Fibroblast of gingiva (primary cell): ENCODE data around the gene PDAP1.
"Not testable (repeated sequence)": the region's sequence is repeated elsewhere in the genome, so short reads cannot be mapped to it uniquely, and the experiment has no call there.

Source experiments
- DNase-seq: peaks from one replicate; pipeline ENCODE4 v3.0.0-alpha.2; 2011; ENCODE audit warnings: low read depth

PDAP1 gene

DNA sequence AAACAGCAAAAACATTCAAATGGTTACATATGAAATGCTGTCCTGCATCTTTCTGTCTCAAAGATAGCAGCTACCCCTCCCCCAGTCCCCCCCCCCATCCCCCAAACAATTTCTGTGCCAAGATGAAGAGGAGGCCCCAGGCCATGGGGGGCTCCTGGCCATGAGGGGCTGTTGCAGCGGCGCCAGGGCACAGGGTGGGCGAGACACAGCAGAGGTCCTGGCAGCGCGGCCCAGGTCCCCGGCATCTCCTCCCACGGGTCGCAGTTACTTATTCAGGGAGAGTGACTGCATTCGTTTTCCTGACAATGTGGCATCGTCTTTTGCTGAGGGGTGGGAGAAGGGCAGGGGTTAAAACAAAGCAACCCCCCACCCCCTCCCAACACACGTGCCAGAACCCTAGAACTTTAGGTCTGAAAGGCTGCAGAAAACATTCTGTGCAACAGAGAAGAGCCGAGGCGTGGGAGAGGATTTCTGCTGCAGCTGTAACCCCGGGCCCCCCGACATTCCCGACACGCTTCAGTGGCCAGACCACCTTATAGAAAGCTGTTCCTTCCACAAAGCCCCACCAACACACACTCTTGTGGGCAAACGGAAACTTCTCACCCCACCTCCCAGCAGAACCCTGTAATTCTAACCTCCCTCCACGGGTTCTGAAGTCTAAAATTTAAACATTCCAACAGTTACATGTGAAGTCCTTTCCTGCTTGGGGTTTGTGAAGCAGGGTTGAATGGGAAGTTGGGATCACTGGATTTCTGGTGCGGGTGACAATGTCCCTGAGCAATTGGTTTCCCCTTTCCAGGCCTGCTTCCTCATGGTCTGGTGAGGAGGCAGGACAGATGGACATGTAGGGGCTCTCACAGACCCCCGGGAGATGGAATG is 11.7 kb downstream of the PDAP1 start:
- DNase-seq: no peak

GRCh38 chr7:99395616-99396327 is 12.6 kb downstream of the PDAP1 start:
- no peak for DNase-seq

- no peak for DNase-seq
These were observed 14.3 kb downstream of the PDAP1 start for GRCh38 chr7:99394188-99394502.

- no peak for DNase-seq
These were observed 14.8 kb downstream of the PDAP1 start for GRCh38 chr7:99393355-99394187.

- peak; percentile 40 for DNase-seq
These were observed 15.6 kb downstream of the PDAP1 start for GRCh38 chr7:99392659-99393354.

GRCh38 chr7:99392046-99392445 is 16.4 kb downstream of the PDAP1 start:
- DNase-seq: no peak

DNA sequence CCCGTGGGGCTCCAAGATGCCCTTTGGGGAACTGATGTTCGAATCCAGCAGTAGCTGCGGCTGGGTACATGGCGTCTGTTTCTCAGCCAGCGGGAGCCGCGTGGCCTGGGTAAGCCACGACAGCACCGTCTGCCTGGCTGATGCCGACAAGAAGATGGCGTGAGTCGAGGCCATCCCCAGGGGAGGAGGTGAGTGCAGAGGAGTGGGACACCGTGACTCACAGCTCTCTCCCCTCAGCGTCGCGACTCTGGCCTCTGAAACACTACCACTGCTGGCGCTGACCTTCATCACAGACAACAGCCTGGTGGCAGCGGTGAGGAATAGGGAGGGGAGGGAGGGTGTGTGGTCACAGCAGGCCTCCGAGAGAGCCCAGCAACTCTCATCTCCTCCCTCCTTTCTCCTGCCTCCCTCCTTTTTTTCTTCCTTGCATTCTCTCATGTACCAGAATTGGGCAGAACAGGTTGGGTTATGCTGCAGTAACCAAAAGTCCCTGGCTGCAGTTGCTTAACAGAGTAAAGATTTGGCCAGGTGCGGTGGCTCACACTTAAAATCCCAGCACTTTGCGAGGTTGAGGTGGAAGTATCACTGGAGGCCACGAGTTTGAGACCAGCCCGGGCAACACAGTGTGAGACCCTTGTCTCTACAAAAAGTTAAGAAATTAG is 17.3 kb downstream of the PDAP1 start:
- no peak for DNase-seq

DNA sequence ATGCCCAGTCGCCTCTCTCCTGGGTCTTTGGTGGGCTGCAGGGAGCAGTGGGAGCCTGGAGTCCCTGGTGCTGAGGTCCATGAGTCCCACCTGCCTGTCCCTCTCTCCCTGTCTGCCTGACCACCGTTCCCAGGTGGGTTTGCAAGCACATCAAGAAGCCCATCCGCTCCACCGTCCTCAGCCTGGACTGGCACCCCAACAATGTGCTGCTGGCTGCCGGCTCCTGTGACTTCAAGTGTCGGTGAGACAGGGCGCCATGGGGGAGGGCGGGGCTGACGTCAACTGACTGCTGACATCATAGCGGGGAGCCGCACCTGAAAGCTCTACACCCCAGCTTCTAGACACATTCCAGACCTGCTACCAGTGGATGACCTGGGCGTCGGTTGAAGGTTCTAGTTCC is 18.6 kb downstream of the PDAP1 start:
- no peak for DNase-seq

- no peak for DNase-seq
These were observed 20.5 kb downstream of the PDAP1 start for GRCh38 chr7:99387912-99388311.

DNA sequence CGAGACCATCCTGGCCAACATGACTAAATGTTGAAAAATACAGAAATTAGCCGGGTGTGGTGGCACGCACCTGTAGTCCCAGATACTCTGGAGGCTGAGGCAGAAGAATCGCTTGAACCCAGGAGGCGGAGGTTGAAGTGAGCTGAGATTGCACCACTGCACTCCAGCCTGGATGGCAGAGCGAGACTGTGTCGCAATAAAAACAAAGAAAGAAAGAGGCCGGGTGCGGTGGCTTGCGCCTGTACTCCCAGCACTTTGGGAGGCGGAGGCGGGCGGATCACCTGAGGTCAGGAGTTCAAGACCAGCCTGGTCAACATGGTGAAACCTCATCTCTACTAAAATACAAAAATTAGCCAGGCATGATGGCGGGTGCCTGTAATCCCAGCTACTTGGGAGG is 21.2 kb downstream of the PDAP1 start:
- DNase-seq: not testable (repeated sequence)

DNA sequence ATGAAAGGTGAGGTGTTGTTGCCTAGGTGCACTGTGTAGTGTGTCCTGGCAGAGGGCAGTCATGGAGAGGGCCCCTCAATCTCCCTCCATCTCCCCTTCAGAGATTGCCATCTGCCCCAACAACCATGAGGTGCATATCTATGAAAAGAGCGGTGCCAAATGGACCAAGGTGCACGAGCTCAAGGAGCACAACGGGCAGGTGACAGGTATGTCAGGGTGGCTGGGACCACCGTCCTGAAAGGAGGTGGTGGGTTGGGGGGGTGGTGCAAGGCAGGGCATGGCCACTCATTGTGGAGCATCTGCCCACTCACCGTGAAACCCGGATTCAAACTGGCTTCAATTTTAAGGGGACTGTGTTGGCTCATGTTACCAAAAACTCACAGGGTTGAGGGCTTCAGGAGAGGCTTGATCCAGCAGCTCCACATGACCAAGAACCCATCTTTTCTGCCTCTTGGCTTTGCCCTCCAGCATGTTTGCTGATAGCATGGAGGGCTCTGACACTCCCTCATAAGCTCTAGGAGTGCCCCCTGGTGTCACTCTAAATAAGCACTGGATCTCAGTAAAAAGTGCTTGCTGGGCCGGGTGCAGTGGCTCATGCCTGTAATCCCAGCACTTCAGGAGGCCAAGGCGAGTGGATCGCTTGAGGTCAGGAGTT is 21.7 kb downstream of the PDAP1 start:
- no peak for DNase-seq

- DNase-seq: no peak
These were observed 22.8 kb downstream of the PDAP1 start for GRCh38 chr7:99385564-99385963.

DNA sequence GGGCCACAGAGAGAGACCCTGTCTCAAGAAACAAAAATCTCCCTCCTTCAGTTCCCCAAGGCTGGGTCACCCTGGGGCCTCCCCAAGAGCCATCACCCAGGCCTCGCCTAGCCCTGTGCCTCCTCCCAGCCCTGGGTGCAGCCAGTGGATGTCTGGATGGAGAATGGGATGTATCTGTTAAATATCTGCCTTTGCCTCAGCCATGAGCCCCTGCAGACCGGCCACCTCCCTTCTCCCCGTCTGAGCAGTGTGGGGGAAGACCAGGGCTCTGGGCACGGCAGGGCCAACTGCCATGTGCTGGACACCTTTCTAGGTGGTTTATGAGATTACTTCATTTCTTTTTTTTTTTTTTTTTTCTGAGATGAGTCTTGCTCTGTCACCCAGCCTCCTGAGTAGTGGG is 23.9 kb downstream of the PDAP1 start:
- DNase-seq: no peak

DNA sequence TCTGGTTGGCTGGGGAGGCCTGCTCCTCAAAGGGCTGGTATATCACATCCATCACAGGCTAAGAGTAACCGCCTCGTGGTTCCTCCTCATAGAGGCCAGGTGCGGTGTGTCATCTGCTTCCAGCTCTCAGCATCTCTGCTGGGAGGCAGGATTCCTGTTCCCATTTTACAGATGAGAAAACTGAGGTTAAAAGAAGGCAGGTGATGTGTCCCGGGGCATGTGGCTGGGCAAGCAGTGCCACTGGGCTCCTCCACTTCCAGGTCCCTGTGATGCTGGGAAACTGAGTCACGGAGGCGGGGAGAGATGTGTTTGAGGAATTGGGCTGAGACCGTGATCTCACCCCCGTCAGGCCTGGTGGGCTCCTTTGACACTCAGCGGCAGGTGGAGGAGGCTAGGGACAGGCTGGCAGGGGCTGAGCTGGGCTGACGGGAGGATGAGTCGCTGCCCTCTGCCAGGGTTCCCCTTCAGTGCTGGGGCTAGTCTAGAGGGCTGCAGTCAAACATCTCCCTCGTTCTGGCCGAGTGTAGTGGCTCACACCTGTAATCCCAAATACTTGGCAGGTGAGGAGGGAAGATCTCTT is 24.5 kb downstream of the PDAP1 start:
- no peak for DNase-seq

GRCh38 chr7:99383203-99383602 is 25.2 kb downstream of the PDAP1 start:
- no peak for DNase-seq

DNA sequence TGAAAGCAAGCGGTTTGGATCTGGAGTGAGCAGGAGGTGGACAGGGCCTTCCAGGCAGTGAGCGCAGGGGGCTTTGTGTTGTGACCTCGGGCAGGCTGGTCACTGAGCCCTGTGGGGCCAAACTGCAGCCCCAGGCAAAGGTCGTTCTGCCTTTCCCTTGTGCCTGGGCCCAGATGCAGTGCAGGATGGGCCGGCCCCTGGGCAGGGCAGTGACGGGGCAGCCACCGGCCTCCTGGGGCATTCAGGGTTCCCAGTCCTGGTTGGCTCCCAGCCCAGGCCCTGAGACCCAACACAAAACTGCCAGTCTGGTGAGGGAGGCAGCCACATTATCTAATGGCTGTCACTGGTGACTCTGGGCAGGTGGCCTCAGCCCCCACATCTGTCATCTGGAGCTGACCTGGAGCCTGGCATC is 26.7 kb downstream of the PDAP1 start:
- DNase-seq: no peak

- DNase-seq: no peak
These were observed 27.4 kb downstream of the PDAP1 start for GRCh38 chr7:99380823-99381663.

DNA sequence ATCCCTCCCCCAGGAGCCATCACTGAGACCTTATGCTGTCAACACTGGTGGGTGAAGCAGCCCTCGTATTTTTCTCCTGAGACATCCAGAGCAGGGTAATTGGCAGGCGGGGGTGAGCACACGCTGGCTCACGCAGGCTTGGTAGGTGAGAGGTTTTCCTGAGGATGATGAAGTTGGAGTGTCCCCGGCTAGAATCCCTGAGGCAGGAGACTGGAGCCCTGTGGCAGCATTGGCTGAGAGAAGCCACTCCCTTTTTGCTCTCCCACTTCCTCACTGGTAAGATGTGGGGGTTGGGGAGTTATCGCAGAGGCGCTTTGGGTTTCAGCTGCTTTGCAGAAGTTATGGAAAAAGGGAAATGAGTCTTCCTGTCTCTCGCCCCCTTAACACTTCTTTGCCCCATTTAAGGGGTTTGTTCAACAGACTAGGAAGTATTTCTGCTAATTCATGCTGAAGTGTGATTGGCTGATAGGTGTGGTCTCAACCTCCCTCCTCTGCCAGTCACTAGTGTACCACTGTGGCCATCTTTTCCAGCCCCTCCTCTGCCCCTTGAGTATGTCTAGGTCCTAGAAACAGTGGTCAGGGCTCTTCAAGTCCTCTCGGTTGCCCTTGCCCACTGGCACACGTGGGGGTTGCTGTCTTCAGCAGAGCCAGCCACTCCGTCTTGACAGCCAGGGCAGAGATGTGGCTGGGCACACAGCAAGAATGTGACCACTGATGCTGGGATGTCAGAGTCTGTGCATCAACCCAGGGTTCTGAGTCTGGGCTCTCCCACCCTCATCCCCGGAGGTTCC is 28.2 kb downstream of the PDAP1 start:
- peak; percentile 59 for DNase-seq

- DNase-seq: not testable (repeated sequence)
These were observed 28.7 kb downstream of the PDAP1 start for GRCh38 chr7:99379693-99380031.
